Measurements from ENCODE around the gene ZSWIM6. TPM values are rescaled to one million over a fixed set of nuclear protein-coding genes. Genes with fewer than 3 reads are reported as not detected.

ZSWIM6 gene
- total RNA-seq, 1 experiment from 2014 or later, result 13.2 TPM

DNA sequence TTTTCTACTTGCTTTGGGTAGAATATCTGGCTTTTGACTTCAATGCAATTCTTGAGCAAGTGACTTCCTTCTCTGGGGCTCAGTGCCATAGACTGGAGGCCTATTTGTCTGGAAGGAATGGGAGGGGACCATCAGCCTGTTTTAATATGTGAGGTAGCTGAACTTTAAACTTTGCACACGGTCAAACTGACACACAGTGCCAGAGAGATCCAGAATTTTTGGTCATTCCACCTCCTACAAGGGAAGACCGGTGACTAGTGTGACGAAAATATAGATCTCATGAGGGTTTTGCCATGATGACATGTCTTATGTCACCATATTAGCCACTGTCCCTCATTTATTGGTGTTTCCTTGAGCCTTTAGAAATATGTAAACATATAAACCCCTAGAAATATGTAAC, 44.6 kb upstream of the ZSWIM6 start:
- Mint-ChIP-seq H3K36me3 (ENCODE audit: insufficient read depth, unreplicated experiment) (peaks cover 12% of the 10 kb centered on the region), H3K27me3 (ENCODE audit: unreplicated experiment) (no peaks in the 10 kb centered on the region), H3K9me3 (ENCODE audit: low read depth, unreplicated experiment) (no peaks in the 10 kb centered on the region), H3K27ac (ENCODE audit: unreplicated experiment) (no peak overlapping the region), H3K4me1 (ENCODE audit: low read depth, unreplicated experiment) (peaks cover 46% of the 10 kb centered on the region), H3K4me3 (ENCODE audit: low read depth, unreplicated experiment) (no peak overlapping the region)
- CTCF ChIA-PET, result interaction anchor here (0.6 kb wide), 1 partner anchor 79 kb away, joined by 4 read pairs; no protein-coding TSS in a partner anchor
- BruUV-seq (replicated peaks), result no TSS peak
- TF ChIP-seq, protein P1, sequence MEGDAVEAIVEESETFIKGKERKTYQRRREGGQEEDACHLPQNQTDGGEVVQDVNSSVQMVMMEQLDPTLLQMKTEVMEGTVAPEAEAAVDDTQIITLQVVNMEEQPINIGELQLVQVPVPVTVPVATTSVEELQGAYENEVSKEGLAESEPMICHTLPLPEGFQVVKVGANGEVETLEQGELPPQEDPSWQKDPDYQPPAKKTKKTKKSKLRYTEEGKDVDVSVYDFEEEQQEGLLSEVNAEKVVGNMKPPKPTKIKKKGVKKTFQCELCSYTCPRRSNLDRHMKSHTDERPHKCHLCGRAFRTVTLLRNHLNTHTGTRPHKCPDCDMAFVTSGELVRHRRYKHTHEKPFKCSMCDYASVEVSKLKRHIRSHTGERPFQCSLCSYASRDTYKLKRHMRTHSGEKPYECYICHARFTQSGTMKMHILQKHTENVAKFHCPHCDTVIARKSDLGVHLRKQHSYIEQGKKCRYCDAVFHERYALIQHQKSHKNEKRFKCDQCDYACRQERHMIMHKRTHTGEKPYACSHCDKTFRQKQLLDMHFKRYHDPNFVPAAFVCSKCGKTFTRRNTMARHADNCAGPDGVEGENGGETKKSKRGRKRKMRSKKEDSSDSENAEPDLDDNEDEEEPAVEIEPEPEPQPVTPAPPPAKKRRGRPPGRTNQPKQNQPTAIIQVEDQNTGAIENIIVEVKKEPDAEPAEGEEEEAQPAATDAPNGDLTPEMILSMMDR (IDR thresholded peaks at IDR 0.05; ENCODE audit: unreplicated experiment), result no peak
- intact Hi-C loops (cut with micrococcal nuclease; ENCODE audit: unreplicated experiment), result no loop called here
- no peak for DNase-seq

- H3K27me3 Mint-ChIP-seq (ENCODE audit: unreplicated experiment), result no peaks in the 10 kb centered on the region
- no peaks in the 10 kb centered on the region for H3K9me3 Mint-ChIP-seq (ENCODE audit: low read depth, unreplicated experiment)
- intact Hi-C loops (cut with micrococcal nuclease; ENCODE audit: unreplicated experiment), result no loop called here
- no peak for DNase-seq
- BruUV-seq (replicated peaks), result no TSS peak
- TF ChIP-seq, protein P1 (IDR thresholded peaks at IDR 0.05; ENCODE audit: unreplicated experiment), result peak; percentile 18
- H3K27ac Mint-ChIP-seq (ENCODE audit: unreplicated experiment), result no peak overlapping the region
- H3K36me3 Mint-ChIP-seq (ENCODE audit: insufficient read depth, unreplicated experiment), result peaks cover 16% of the 10 kb centered on the region
- CTCF ChIA-PET, result interaction anchor here (0.9 kb wide), 1 partner anchor 39 kb away, joined by 3 read pairs; no protein-coding TSS in a partner anchor
- H3K4me1 Mint-ChIP-seq (ENCODE audit: low read depth, unreplicated experiment), result peaks cover 59% of the 10 kb centered on the region
- no peak overlapping the region for H3K4me3 Mint-ChIP-seq (ENCODE audit: low read depth, unreplicated experiment)
These were observed 42.8 kb upstream of the ZSWIM6 start for GRCh38 chr5:61289241-61289640.

DNA sequence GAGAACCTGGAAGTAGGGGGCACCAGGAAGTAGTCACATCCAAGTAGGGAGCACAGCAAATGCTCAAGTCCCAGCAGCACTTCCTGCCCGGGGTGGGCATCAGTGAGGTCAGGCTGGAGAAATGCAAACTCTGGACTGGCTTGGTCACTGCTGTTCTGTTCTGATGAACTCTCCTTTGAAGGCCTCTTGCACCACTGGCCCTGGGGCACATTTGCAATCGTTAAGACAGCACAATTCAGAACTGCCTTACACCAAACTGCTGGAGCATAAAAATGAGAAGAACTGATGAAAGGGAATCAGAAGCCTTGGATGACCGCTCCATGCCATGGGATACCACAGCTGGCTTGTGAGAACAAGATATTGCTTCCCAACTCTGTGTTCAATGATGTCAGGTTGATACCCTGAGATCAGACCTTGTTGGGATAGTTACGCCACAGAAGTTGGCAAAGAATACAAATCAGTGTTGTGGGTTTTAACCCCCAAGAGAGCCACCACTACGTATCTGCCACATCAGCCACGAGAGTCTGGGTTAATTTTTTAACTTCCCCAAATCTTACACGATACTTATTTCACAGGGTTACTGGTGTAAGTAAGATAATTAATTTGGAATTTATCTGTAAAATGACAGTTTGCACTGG, 42.3 kb upstream of the ZSWIM6 start:
- H3K27ac Mint-ChIP-seq (ENCODE audit: unreplicated experiment), result no peak overlapping the region
- CTCF ChIA-PET, result interaction anchor here (0.9 kb wide), 1 partner anchor 38 kb away, joined by 3 read pairs; no protein-coding TSS in a partner anchor
- TF ChIP-seq, protein P1 (IDR thresholded peaks at IDR 0.05; ENCODE audit: unreplicated experiment), result no peak
- no TSS peak for BruUV-seq (replicated peaks)
- peaks cover 16% of the 10 kb centered on the region for H3K36me3 Mint-ChIP-seq (ENCODE audit: insufficient read depth, unreplicated experiment)
- no peak for DNase-seq
- no peaks in the 10 kb centered on the region for H3K9me3 Mint-ChIP-seq (ENCODE audit: low read depth, unreplicated experiment)
- H3K27me3 Mint-ChIP-seq (ENCODE audit: unreplicated experiment), result no peaks in the 10 kb centered on the region
- intact Hi-C loops (cut with micrococcal nuclease; ENCODE audit: unreplicated experiment), result loop anchor here (5.0 kb wide), 1 partner anchor 43 kb away; the partner anchor contains the start of gene ZSWIM6
- peaks cover 64% of the 10 kb centered on the region for H3K4me1 Mint-ChIP-seq (ENCODE audit: low read depth, unreplicated experiment)
- no peak overlapping the region for H3K4me3 Mint-ChIP-seq (ENCODE audit: low read depth, unreplicated experiment)

- Mint-ChIP-seq H3K36me3 (ENCODE audit: insufficient read depth, unreplicated experiment) (peaks cover 16% of the 10 kb centered on the region), H3K4me1 (ENCODE audit: low read depth, unreplicated experiment) (peaks cover 74% of the 10 kb centered on the region), H3K4me3 (ENCODE audit: low read depth, unreplicated experiment) (peak overlapping the region; percentile 68), H3K9me3 (ENCODE audit: low read depth, unreplicated experiment) (no peaks in the 10 kb centered on the region), H3K27me3 (ENCODE audit: unreplicated experiment) (no peaks in the 10 kb centered on the region), H3K27ac (ENCODE audit: unreplicated experiment) (peak overlapping the region; percentile 99)
- TF ChIP-seq, protein P1 (IDR thresholded peaks at IDR 0.05; ENCODE audit: unreplicated experiment), result no peak
- CTCF ChIA-PET, result interaction anchor here (0.6 to 1.4 kb wide), 6 partner anchors 10 to 381 kb away, joined by 3 to 6 read pairs (median 3); no protein-coding TSS in a partner anchor
- intact Hi-C loops (cut with micrococcal nuclease; ENCODE audit: unreplicated experiment), result loop anchor here (1.0 to 5.0 kb wide), 2 partner anchors 14 to 42 kb away; partner anchors contain the start of gene ZSWIM6
- no TSS peak for BruUV-seq (replicated peaks)
- peak; percentile 67 for DNase-seq
These were observed 41.3 kb upstream of the ZSWIM6 start for GRCh38 chr5:61290791-61291210.
